22Rv1 (cell line): ENCODE results near the gene MAN2A1.

Source experiments
- H3K27ac ChIP-seq: fragments of 450-650 bp; 2 replicates; pipeline ENCODE4 v1.5.1; 2017
- ZFX ChIP-seq: fragments of 450-650 bp; IDR thresholded peaks from 2 replicates; pipeline ENCODE4 v1.6.1; 2017; ENCODE audit warnings: antibody characterized with exemption, borderline replicate concordance
- TF ChIP-seq, protein P1 (sequence below): fragments of 450-650 bp; IDR thresholded peaks from 2 replicates; pipeline ENCODE4 v1.5.1; 2017; ENCODE audit warnings: mild to moderate bottlenecking

MAN2A1 gene

DNA sequence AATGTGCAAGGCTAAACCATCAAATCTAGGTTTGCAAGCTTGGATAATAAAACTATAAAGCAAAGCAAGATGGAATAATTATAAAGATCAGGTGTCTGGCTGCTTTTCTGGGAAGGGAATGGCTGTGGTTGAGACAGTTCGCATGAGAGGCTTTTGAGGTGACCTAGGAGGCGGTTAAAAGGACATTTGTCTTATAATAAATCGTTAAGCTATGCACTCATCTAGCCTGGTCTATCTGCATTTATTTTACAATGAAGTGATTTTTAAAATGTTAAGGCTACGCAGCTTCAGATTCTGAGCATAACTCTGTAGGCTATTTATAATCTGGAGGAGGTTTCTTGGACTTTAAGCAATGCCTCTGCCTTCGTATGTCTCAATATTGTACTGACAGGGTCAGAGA is 29.4 kb upstream of the MAN2A1 start:
- no peak overlapping the region for H3K27ac ChIP-seq
- no peak for TF ChIP-seq ZFX

DNA sequence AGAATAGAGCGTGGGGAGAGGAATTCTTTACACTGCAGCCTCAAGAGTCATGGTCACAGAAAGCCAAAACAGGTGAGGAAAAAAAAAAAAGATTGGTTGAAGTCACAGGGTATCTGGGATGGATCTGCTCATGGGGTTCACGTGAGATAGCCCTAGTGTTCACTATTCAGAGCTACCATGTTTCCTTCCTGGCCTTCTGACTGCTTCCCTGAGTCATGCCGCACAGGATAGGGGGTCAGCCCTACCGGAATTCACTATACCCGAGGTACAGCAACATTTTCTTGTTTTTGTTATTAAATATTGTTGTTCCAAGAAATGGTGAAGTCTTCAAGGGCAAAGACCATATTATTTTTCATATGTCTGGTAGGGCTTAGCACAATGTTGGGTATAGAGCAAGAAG is 21.5 kb upstream of the MAN2A1 start:
- H3K27ac ChIP-seq: no peak overlapping the region
- TF ChIP-seq, protein P1, sequence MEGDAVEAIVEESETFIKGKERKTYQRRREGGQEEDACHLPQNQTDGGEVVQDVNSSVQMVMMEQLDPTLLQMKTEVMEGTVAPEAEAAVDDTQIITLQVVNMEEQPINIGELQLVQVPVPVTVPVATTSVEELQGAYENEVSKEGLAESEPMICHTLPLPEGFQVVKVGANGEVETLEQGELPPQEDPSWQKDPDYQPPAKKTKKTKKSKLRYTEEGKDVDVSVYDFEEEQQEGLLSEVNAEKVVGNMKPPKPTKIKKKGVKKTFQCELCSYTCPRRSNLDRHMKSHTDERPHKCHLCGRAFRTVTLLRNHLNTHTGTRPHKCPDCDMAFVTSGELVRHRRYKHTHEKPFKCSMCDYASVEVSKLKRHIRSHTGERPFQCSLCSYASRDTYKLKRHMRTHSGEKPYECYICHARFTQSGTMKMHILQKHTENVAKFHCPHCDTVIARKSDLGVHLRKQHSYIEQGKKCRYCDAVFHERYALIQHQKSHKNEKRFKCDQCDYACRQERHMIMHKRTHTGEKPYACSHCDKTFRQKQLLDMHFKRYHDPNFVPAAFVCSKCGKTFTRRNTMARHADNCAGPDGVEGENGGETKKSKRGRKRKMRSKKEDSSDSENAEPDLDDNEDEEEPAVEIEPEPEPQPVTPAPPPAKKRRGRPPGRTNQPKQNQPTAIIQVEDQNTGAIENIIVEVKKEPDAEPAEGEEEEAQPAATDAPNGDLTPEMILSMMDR: no peak
- TF ChIP-seq ZFX: no peak

DNA sequence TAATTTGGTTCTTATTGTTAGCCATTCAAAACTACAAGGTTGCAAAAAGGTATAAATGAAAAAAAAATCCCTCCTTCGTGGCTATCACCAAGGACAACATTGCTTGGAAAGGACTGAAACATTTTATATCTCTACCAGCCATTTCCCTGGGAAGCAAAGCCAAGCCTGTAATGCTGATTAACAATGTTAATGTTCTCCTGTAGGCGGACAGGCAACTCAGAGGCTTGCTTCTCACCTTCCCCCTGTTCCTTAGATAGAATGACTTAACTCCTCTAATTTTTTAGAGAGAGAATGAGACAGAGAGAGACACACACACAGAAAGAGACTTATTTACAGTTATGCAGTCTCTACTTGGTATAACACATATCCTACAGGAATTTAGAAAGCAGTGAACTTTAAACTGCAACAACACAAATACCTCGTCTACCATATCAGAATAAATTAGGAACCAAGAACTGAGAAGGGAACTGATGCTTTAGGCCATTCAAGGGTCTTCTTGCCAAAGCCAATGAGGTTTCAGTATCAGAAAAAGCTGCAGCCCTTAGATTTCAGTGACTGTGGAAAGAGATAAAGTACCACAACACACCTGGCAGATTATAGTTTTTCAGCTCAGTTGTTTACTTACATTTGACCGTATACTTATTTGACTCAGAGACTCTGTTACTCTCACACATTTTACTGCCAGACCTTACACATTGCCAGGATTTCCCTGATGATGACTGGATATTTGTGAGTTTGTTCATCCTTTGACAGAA is 20.9 kb upstream of the MAN2A1 start:
- no peak overlapping the region for H3K27ac ChIP-seq
- TF ChIP-seq, protein P1: no peak
- TF ChIP-seq ZFX: no peak

DNA sequence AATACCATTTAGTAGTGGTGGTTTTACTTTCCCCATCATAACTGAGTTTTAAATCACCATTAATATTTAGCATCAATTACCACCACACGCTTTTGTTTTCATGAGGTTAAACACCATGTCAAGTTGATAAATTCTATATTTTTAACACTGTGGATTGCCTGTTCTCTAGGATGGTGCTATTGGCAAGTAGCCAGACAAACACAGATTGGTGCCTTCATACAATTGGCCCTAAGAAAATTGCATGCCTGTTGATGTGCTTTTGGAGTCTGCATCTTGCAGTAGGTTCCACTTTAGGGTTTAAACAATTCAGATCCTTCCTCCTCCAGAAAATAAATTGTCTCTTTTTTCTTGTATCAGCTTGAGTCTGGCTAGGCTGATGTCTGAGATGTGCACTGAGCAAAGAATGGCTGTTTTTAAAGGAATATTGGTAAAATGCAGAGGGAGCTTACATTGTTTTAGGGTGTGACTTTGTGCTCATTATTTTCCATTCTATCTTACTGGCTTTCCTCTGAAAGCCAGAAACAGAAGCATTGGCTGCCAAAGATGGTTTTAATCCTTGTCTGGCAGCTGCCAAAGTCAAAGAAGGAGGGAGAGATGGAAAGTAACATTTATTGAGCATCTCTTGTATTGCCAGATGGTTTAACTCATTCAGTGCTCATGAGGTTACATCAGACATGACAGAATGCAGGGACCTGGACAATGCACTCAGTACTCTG is 19.6 kb upstream of the MAN2A1 start:
- TF ChIP-seq, protein P1: no peak
- no peak for TF ChIP-seq ZFX

DNA sequence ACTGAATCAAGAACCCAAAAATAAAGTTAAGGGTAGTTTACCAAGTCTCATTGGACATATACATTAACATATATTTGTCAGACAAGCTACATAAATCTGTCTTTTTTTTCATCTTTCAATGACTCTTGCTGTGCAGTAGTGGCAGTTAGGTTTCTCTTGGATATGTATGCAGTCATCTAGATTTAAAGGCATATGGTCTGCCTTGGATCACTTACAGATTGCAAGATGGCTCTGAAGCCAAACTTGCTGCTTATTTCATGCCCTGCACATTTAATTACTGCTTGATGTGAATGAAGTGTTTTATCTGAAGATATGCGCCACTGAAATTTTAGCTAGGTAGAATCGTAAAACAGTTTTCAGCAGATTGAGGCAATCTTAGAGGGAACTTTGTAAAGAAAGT is 18.6 kb upstream of the MAN2A1 start:
- TF ChIP-seq, protein P1: no peak
- TF ChIP-seq ZFX: no peak
- H3K27ac ChIP-seq: no peak overlapping the region

More for the DNA sequence above, 19.6 kb upstream of the MAN2A1 start:
- no peak overlapping the region for H3K27ac ChIP-seq

DNA sequence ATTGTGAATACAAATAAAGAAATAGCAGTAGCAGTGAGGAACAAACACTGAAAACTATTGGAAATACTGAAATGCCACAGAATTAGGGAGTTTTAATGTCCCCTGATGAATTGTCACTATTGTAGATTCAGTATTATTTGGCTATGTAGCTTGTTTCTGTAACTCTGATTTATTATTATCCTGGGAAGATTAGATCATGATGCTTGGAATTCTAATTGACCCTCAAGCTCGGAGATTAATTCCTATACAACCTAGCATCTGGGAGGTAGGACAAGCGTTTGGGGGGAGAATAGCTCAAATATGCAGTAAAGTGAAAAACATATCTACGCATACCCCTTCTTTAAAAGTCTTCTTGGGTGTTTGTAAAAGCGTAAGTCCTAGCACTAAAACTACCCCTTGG is 15.1 kb upstream of the MAN2A1 start:
- H3K27ac ChIP-seq: no peak overlapping the region
- no peak for TF ChIP-seq ZFX
- TF ChIP-seq, protein P1: no peak

DNA sequence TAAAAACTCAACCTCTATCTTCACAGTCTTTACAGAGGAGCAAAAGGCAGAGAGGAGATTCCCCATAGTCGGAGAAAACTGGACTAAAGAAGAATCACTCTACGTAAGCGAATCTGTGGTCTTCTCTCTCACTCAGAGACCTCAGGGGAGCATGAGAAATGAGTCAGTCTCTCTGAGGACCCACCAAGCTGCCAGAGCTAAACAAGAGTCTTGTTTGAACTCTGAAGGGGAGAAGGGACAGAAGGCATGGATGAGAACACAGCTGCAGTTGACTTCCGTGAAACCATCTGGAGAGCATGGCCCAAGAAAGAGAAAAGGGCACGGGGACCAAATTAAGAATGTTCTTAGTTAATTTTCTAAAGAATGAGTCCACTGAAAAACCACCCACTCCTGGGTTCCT is 12.8 kb upstream of the MAN2A1 start:
- H3K27ac ChIP-seq: no peak overlapping the region

More for the DNA sequence above, 12.8 kb upstream of the MAN2A1 start:
- TF ChIP-seq ZFX: no peak
- TF ChIP-seq, protein P1: no peak
